NCI-H1694 treated with DMSO at 0.1 percent for 48 hours (cell line): Measurements from ENCODE around the gene SRPK1.

ENCODE experiments used
- DNase-seq: peaks from one replicate; lab custom pipeline; 2025; lab: John Stamatoyannopoulos, UW

Gene SRPK1

GRCh38 chr6:35898003-35898402 is 22.9 kb downstream of the SRPK1 start:
- no peak for DNase-seq

- no peak for DNase-seq
Measured at GRCh38 chr6:35897486-35897885, 23.4 kb downstream of the SRPK1 start.

- DNase-seq, result no peak
Measured at GRCh38 chr6:35897036-35897435, 23.9 kb downstream of the SRPK1 start.

GRCh38 chr6:35896228-35896627 is 24.7 kb downstream of the SRPK1 start:
- DNase-seq, result no peak

DNA sequence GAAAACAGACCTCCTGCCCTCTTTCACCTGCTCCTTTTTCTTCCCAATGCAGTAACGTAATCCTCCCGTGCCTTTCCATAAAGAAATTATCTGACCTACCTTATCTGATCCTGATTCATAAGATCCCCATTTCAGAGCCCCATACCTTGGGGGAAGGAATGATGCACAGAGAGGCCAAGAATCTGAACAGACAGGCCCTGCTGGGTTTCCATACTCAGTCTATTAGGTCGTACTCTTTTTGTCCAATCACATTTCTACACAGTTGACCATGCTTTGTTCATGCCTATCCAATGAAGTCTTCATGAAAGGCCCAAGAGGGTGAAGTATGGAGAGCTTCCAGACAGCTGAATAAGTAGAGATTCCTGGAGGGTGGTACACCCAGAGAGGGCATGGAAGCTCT is 25.3 kb downstream of the SRPK1 start:
- DNase-seq, result no peak

GRCh38 chr6:35894776-35895175 is 26.1 kb downstream of the SRPK1 start:
- DNase-seq, result no peak

GRCh38 chr6:35893246-35893645 is 27.7 kb downstream of the SRPK1 start:
- DNase-seq, result no peak

GRCh38 chr6:35892482-35892881 is 28.4 kb downstream of the SRPK1 start:
- no peak for DNase-seq

GRCh38 chr6:35879151-35879550 is 41.7 kb downstream of the SRPK1 start:
- DNase-seq, result no peak

- DNase-seq, result no peak
Measured at GRCh38 chr6:35876902-35877301, 44.0 kb downstream of the SRPK1 start.

DNA sequence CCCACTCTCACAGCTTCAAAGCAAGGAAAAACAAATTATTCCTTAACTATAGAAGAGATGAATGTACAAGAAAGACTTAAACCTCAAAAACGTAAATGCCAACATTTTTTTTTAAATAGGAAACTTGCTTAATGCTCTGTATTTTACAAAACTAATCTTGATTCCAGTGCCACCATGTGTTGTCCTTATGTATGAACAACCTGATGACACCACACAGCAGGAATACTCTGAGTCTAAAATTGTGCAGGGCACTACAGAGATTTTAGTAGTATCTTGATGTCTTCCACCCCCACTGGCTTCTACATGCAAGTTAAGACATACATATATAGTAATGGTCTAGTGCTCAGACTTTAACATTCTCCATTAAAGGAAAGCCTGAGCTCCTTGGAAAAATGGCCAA is 46.2 kb downstream of the SRPK1 start:
- DNase-seq, result no peak

DNA sequence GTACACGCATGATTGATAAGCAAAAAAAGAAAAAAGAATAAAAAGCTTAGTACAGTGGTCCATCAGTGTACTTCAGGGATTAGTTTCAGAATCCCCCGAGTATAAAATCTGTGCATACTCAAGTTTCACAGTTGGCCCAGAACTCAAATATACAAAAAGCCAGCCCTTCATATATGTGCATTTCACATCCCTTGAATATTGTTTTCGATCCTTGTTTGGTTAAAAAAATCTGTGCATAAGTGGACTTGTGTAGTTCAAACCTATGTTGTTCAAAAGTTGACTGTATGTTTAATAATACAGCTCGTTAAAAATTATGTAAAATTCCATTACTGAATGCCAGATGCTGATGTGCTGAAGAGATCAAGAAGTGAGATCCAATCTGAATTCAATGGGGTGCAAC is 61.5 kb downstream of the SRPK1 start:
- no peak for DNase-seq

- no peak for DNase-seq
Measured at GRCh38 chr6:35857853-35858252, 63.0 kb downstream of the SRPK1 start.

GRCh38 chr6:35856250-35856649 is 64.6 kb downstream of the SRPK1 start:
- DNase-seq, result no peak

DNA sequence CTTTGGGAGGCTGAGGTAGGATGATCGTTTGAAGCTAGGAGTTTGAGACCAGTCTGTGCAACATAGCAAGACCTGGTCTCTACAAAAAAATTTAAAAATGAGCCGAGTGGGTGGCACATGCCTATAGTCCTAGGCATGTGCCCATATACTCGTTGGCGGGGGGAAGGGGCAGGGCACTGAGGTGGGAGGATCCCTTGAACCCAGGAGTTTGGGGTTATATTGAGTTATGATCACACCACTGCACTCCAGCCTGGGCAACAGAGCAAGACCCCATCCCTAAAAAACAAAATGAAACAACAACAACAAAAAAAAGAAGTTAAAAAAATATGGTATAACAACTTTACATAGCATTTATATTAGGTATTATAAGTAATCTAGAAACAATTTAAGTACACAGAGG is 67.9 kb downstream of the SRPK1 start:
- DNase-seq, result no peak

DNA sequence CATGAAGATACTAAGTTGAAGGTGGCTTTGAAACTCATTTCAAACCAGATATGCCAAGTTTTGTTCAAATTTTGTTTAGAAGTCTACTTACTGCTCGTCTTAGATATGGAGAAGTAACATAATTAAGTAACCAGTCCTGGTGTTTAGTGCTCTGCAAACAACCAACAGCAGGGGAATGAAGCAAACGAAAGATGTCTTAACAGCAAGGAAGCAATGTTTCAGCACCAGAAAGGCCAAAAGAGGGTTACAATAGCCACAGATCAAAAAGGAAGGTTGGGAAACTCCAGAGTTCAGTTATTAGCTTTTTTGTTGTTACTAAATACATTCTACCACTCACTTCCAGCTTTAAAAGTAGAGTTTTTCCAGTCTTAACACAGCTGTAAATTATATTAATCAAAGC is 70.7 kb downstream of the SRPK1 start:
- no peak for DNase-seq

DNA sequence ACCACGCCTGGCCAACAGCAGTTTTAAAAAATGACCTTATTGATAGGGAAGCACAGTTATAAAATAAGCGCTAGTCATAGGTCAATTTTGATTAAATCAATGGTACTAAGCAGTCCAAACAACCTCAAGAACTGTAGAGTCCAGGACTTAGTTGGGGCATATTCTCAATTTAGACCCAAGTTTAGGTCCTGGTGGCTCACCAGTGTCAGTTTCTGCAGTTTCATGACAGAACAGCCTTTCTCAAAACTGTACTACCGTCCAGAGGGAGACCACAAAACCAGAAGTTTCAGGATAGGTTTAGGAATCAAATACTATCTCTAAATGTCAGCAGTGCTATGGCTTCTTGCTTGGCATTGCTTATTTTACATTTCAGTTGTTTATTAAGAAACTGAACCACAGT is 76.6 kb downstream of the SRPK1 start:
- DNase-seq, result no peak

GRCh38 chr6:35842381-35842780 is 78.5 kb downstream of the SRPK1 start:
- DNase-seq, result no peak

DNA sequence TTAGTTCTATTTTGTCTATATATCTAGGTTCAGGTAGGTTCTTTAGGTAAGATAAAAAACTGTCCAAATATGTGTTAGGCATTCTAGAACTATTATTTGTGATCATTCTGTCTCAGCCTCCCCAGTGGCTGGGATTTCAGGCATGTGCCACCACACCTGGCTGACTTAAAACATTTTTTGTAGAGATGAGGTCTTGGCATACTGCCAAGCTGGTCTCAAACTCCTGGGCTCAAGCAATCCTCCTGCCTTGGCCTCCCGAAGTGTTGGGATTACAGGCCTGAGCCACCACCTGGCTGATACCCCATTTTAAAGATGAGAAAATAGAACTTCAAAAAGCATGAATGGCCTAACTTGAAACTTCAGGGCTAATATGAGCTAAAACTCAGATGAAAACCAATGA is 81.9 kb downstream of the SRPK1 start:
- no peak for DNase-seq

DNA sequence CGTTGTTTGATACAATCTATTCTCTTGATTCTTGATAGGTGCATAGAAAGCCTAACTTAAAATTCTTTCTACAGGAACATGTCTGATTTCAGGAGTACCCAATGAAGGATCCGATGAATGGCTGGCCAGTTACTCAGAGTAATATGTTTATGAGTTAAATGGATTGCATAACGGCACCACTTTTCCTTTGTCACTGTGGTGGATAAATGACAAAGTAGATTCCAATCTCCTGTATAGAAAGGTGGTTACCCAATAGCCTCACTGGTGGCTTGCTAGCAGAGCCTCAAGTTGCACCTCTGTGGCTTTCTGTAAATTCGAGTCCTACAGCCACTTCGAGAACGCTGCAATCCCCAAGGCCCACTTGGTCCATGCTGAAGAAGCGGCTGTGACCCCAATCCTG is 87.4 kb downstream of the SRPK1 start:
- DNase-seq, result no peak

DNA sequence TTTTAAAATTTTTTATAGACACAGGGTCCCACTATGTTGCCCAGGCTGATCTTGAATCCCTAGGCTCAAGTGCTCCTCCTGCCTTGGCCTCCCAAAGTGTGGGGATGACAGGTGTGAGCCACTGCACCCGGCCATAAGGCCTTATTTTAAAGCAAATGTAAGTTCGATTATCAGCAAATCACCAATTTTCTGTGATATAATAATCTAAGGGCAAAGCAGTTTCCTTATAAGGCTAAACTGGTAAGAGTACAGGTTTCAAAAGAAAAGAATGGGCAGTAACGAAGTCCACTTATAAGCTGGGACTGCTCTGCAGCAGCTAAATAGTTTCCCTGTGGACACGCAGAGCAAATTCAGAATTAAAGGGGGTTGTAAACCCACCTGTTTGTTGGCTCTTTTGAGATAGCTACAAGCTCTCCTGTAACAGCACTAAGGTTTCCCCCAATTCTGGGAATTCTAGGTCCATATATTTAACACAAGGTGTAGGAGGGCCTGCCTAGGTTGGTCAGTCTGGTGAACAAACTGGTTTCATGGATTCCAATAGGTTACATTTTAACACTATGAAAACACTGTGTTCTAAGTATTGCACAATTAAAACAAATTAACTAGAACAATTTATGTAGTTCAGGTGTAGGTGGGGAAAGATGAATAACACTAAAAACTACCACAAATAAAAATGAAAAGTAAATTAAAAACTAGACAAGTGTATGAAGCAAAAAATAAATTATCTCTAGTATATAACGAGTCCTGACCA is 89.5 kb downstream of the SRPK1 start:
- DNase-seq, result no peak

- DNase-seq, result no peak
Measured at GRCh38 chr6:35829306-35829705, 91.6 kb downstream of the SRPK1 start.

DNA sequence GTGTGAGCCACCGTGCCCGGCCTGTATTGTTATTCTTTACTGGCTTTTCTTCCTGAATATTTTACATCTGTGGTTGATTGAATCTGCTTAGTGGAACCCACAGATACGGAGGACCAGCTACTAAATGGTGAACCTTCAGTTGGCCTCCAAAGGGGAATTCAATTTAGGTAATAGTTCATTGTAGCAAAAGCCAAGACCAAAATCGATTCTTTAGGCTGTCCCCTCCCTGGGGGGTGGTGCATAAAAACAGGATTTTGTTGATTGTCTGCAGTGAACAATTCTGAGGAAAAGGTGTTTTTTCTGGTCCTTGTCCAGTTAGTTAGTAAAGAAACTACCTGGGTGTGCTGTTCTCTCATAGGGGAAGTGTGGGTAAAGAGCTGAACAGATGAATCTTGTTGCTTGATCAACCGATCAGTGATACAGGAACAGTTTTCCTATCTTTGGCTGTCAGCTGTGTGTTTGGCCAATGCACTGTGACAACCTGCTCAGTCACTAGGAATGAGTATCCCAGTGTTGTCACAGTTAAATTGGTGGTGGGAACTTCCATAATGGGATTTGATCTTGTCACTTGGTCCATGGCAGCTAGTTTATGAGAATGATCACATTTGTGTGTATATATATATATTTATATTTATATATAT is 96.2 kb downstream of the SRPK1 start:
- DNase-seq, result no peak

DNA sequence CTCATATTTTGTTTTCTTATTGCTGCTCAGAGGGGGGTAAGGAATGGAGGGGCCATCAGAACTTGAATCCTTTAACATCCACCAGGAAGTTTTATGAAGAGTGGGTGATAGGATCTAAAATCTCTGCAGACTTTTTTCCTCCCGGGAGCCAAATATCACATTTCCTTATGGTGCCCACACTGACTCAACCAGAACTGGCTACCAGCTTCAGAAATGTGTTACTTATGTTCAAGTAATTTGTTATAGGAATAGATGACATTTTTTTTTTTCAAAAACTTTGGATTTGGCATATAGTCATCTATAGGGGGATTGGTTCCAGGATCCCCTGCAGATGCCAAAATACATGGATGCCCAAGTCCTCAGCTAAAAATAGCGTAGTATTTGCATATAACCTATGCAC is 97.3 kb downstream of the SRPK1 start:
- DNase-seq, result no peak
